HEK293T (cell line): Measurements from ENCODE around the gene SNED1.

Source experiments
- ARNT ChIP-seq: fragments of 450-650 bp; IDR thresholded peaks from 2 replicates; pipeline ENCODE4 v1.6.1; 2017; ENCODE audit warnings: mild to moderate bottlenecking
- ELF4 ChIP-seq: fragments of 450-650 bp; IDR thresholded peaks from 2 replicates; pipeline ENCODE4 v1.6.1; 2017; ENCODE audit warnings: antibody characterized with exemption
- FOXA1 ChIP-seq: fragments of 450-650 bp; IDR thresholded peaks from 2 replicates; pipeline ENCODE4 v1.6.1; 2016; ENCODE audit warnings: mild to moderate bottlenecking
- FOXM1 ChIP-seq: fragments of 450-650 bp; IDR thresholded peaks from 2 replicates; pipeline ENCODE4 v1.6.1; 2017; ENCODE audit warnings: mild to moderate bottlenecking, borderline replicate concordance
- L3MBTL2 ChIP-seq: fragments of 450-650 bp; conservative IDR thresholded peaks from 2 replicates; pipeline ENCODE4 v1.6.1; 2016; ENCODE audit warnings: mild to moderate bottlenecking
- NFRKB ChIP-seq: fragments of 450-650 bp; IDR thresholded peaks from 2 replicates; pipeline ENCODE4 v1.6.1; 2016; ENCODE audit warnings: mild to moderate bottlenecking, moderate library complexity
- SP1 ChIP-seq: fragments of 450-650 bp; IDR thresholded peaks from 2 replicates; pipeline ENCODE4 v1.6.1; 2017
- TARDBP ChIP-seq: fragments of 450-650 bp; IDR thresholded peaks from 2 replicates; pipeline ENCODE4 v1.6.1; 2016

- TF ChIP-seq SP1: no peak
- no peak for TF ChIP-seq ELF4
- TF ChIP-seq FOXM1: no peak
- no peak for TF ChIP-seq ARNT
- TF ChIP-seq TARDBP: no peak
- TF ChIP-seq NFRKB: no peak
- TF ChIP-seq FOXA1: no peak
- no peak for TF ChIP-seq L3MBTL2
These were observed 42.9 kb upstream of the SNED1 start for GRCh38 chr2:240955306-240956170.
